ENCODE measurements around the gene SAMD14. TPM values are rescaled to one million over a fixed set of nuclear protein-coding genes. Genes with fewer than 3 reads are reported as not detected.

Gene SAMD14
- polyA plus RNA-seq, 5 donors = 13.3 to 19.7 (median 16.6) TPM

Other genes starting within 250 kb of the SAMD14 start
- gene DLX4, start 161.0 kb downstream of the SAMD14 start, polyA plus RNA-seq (ENCODE audit: insufficient read depth in 1 of 5, insufficient read length in 5 of 5, low replicate concordance in 1 of 5) = 1 to 10 TPM in 4 of 5 donors, under 1 TPM in 1; 0.80 to 2.0 (median 1.4) TPM
- 1 to 10 TPM; 1.4 to 1.8 (median 1.7) TPM for gene DLX3, start 134.9 kb downstream of the SAMD14 start, polyA plus RNA-seq (ENCODE audit: insufficient read depth in 1 of 5, insufficient read length in 5 of 5, low replicate concordance in 1 of 5)
- gene ITGA3, start 74.0 kb downstream of the SAMD14 start, polyA plus RNA-seq (ENCODE audit: insufficient read depth in 1 of 5, insufficient read length in 5 of 5, low replicate concordance in 1 of 5) = 10 to 100 TPM; 39.0 to 66.3 (median 46.6) TPM
- gene PDK2, start 34.8 kb downstream of the SAMD14 start, polyA plus RNA-seq (ENCODE audit: insufficient read depth in 1 of 5, insufficient read length in 5 of 5, low replicate concordance in 1 of 5) = 10 to 100 TPM; 59.5 to 77.4 (median 70.6) TPM
- gene PPP1R9B, start 20.5 kb upstream of the SAMD14 start, polyA plus RNA-seq (ENCODE audit: insufficient read depth in 1 of 5, insufficient read length in 5 of 5, low replicate concordance in 1 of 5) = 10 to 100 TPM; 42.6 to 67.3 (median 50.7) TPM
- 10 to 100 TPM in 1 of 5 donors, 1 to 10 TPM in 4; 3.1 to 19.0 (median 3.6) TPM for gene SGCA, start 35.8 kb upstream of the SAMD14 start, polyA plus RNA-seq (ENCODE audit: insufficient read depth in 1 of 5, insufficient read length in 5 of 5, low replicate concordance in 1 of 5)
- gene COL1A1, start 71.5 kb upstream of the SAMD14 start, polyA plus RNA-seq (ENCODE audit: insufficient read depth in 1 of 5, insufficient read length in 5 of 5, low replicate concordance in 1 of 5) = 1,000 to 10,000 TPM in 1 of 5 donors, 100 to 1,000 TPM in 4; 464 to 1,084 (median 515) TPM
- 1 to 10 TPM; 4.4 to 8.7 (median 7.5) TPM for gene TMEM92, start 144.3 kb upstream of the SAMD14 start, polyA plus RNA-seq (ENCODE audit: insufficient read depth in 1 of 5, insufficient read length in 5 of 5, low replicate concordance in 1 of 5)
- 10 to 100 TPM; 15.9 to 25.9 (median 21.6) TPM for gene XYLT2, start 216.0 kb upstream of the SAMD14 start, polyA plus RNA-seq (ENCODE audit: insufficient read depth in 1 of 5, insufficient read length in 5 of 5, low replicate concordance in 1 of 5)
- 10 to 100 TPM; 48.3 to 67.2 (median 55.7) TPM for gene MRPL27, start 243.0 kb upstream of the SAMD14 start, polyA plus RNA-seq (ENCODE audit: insufficient read depth in 1 of 5, insufficient read length in 5 of 5, low replicate concordance in 1 of 5)
- 10 to 100 TPM in 3 of 5 donors, 1 to 10 TPM in 2; 7.2 to 13.9 (median 11.1) TPM for gene EME1, start 243.1 kb upstream of the SAMD14 start, polyA plus RNA-seq (ENCODE audit: insufficient read depth in 1 of 5, insufficient read length in 5 of 5, low replicate concordance in 1 of 5)

Data from right lung (tissue), 5 donors.